HCT116 (cell line): Measurements from ENCODE around the gene PVR.
A peak's percentile ranks its signal among the peaks of the same experiment; 100 is the strongest.

Source experiments
- CBX3 ChIP-seq: IDR thresholded peaks from 2 replicates; pipeline ENCODE4 v1.6.1; 2012; ENCODE audit warnings: low read depth
- CEBPB ChIP-seq: IDR thresholded peaks from 2 replicates; pipeline ENCODE4 v1.6.1; 2012; ENCODE audit warnings: low read depth
- EZH2 ChIP-seq: fragments of 200-600 bp; sonication (generic); IDR thresholded peaks from 2 replicates; pipeline ENCODE4 v1.6.1; 2017; ENCODE audit warnings: antibody characterized with exemption, mixed run types
- EZH2phosphoT487 ChIP-seq: fragments of 200-600 bp; IDR thresholded peaks from 2 replicates; pipeline ENCODE4 v1.6.1; 2018; ENCODE audit warnings: antibody characterized with exemption, borderline replicate concordance
- JUND ChIP-seq: IDR thresholded peaks from 2 replicates; pipeline ENCODE4 v1.6.1; 2012
- POLR2A ChIP-seq: IDR thresholded peaks from 2 replicates; pipeline ENCODE4 v1.7.0; 2011; ENCODE audit warnings: borderline replicate concordance; ENCODE audit not compliant: insufficient read depth, insufficient read length; ENCODE audit errors: extremely low read depth
- TF ChIP-seq, protein P1 (sequence below), 3 experiments: fragments of 200-600 bp in 1 of 3; sonication (generic) in 1 of 3; IDR thresholded peaks in 2 of 3; conservative IDR thresholded peaks in 1 of 3; 2 replicates each; pipeline ENCODE4 v1.5.1; 2012 to 2017; ENCODE audit warnings: low read depth in 2 of 3, low read length in 2 of 3, antibody characterized with exemption in 1 of 3, borderline replicate concordance in 1 of 3, control low read depth in 1 of 3, mild to moderate bottlenecking in 1 of 3, mixed read lengths in 1 of 3, mixed run types in 1 of 3, moderate library complexity in 1 of 3; ENCODE audit not compliant: insufficient read depth in 1 of 3

DNA sequence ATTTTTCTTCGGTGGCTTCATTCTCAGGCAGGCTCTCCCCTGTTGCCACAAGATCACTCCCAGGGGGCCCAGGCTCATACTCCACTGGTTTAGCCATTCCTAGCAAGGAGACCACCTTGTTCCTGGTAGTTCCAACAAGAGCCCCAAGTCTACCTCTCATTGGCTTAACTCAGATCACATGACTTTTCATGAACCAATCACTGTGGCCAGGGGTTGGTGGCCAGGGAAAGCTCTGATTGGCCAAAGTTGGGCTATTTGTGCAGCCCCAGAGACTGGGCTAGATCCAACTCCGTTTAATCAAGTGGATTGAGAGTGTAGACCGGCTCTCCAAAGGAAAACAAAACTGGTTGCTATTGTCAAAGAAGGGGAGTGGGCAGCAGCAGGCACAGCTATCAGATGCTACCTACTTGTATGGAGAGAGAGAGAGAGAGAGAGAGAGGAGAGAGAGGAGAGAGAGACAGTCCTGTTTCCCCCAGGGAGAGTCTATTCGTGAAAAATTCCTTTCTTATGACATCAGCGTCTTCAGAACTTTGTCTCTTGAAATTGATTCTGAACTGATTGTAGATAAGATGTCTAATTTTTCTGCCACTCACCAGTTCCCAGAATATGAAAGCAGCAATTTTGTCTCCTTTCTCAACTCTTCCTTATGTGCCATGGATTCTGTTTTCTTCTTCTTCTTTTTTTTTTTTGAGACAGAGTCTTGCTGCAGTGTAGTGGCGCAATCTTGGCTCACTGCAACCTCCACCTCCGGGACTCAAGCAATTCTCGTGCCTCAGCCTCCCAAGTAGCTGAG is 33.5 kb downstream of the PVR start:
- no peak for TF ChIP-seq CBX3
- TF ChIP-seq EZH2phosphoT487: no peak
- peak; percentile 57; the same call in 1 of the 2 replicates for TF ChIP-seq CEBPB
- TF ChIP-seq, protein P1, sequence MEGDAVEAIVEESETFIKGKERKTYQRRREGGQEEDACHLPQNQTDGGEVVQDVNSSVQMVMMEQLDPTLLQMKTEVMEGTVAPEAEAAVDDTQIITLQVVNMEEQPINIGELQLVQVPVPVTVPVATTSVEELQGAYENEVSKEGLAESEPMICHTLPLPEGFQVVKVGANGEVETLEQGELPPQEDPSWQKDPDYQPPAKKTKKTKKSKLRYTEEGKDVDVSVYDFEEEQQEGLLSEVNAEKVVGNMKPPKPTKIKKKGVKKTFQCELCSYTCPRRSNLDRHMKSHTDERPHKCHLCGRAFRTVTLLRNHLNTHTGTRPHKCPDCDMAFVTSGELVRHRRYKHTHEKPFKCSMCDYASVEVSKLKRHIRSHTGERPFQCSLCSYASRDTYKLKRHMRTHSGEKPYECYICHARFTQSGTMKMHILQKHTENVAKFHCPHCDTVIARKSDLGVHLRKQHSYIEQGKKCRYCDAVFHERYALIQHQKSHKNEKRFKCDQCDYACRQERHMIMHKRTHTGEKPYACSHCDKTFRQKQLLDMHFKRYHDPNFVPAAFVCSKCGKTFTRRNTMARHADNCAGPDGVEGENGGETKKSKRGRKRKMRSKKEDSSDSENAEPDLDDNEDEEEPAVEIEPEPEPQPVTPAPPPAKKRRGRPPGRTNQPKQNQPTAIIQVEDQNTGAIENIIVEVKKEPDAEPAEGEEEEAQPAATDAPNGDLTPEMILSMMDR (IDR thresholded peaks at IDR 0.05 in 2 of 3, conservative IDR thresholded peaks at IDR 0.05 in 1 of 3; ENCODE audit: borderline replicate concordance in 1 of 3, insufficient read depth in 1 of 3, low read depth in 2 of 3, low read length in 2 of 3): no peak
- no peak for TF ChIP-seq POLR2A
- TF ChIP-seq EZH2: no peak
- peak; percentile 42; the same call in 1 of the 2 replicates for TF ChIP-seq JUND
